Measurements from ENCODE around the gene CD247.
A peak's percentile ranks its signal among the peaks of the same experiment; 100 is the strongest.

Gene CD247

GRCh38 chr1:167413328-167413727 is 105.0 kb downstream of the CD247 start:
- DNase-seq (ENCODE audit: low spot score): no peak

DNA sequence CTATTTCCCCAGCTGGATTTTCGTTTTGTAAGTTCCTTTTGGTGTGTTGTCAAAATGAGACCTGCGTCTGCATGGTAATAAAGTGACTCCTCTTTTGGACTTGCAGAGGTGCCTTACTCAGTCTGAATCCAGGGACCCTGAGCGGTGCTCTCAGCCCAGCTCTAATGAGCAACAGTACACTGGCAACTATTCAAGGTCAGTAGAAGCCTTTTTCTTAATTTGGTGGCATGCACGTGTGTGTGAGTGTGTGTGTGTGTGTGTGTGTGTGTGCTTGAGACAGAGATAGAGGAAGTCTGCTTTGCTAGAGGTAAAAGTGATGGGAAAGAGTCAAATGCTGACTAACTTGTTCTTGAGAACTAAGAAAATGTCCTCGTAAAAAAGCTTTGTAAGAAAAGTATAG is 105.4 kb downstream of the CD247 start:
- DNase-seq (ENCODE audit: low spot score): no peak

GRCh38 chr1:167412072-167412471 is 106.3 kb downstream of the CD247 start:
- DNase-seq (ENCODE audit: low spot score): no peak

DNA sequence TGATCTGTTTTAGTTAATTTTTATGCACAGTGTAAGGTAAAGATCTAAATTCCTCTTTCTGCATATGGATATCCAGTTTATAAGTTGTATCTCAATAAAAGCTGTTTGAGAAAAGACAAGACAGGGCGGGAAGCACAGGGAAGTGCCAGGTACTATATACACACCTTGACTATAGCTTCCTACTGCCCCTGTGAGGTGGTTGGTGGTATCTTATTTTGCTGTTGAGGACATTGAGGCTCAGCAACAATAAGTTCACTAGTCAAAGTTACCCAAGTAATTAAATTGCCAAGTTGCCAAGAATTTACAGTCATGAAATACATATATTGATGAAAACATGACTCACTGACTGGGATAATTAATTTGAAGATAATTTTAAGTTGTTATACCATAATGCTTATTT is 109.1 kb downstream of the CD247 start:
- DNase-seq (ENCODE audit: low spot score): no peak

- no peak for DNase-seq (ENCODE audit: low spot score)
Measured at GRCh38 chr1:167408355-167408754, 110.0 kb downstream of the CD247 start.

- no peak for DNase-seq (ENCODE audit: low spot score)
Measured at GRCh38 chr1:167404908-167405307, 113.4 kb downstream of the CD247 start.

GRCh38 chr1:167404161-167404888 is 114.0 kb downstream of the CD247 start:
- no peak for DNase-seq (ENCODE audit: low spot score)

DNA sequence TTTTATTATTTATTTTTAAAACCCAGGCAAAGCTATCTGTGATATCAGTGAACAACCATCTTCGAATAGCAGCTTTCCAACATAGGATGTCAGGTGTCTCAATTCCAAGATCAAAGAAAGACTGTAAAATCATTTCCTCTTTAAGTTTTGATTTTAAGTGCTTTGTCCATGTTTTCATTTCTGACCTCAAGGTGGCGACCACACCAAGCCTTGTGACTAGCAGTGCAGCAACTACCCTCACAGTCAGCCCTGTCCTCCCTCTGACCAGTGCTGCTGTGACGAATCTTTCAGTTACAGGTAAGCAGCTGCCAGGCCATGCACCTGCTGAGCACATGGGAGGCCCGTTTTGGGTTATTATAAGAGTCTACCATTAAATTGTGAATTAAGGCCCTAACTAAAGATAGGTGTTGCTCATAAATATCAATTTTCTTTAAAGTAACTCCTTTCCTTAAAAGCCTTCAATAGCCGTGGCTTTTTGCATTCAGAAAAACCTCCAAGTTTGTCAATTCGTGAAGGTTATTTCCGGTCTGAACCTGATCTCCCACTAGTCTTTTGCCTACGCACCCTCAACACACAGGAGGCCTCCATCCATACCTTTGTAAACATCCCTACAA is 117.0 kb downstream of the CD247 start:
- DNase-seq (ENCODE audit: low spot score): peak; percentile 42

GRCh38 chr1:167400359-167400953 is 117.9 kb downstream of the CD247 start:
- DNase-seq (ENCODE audit: low spot score): no peak

DNA sequence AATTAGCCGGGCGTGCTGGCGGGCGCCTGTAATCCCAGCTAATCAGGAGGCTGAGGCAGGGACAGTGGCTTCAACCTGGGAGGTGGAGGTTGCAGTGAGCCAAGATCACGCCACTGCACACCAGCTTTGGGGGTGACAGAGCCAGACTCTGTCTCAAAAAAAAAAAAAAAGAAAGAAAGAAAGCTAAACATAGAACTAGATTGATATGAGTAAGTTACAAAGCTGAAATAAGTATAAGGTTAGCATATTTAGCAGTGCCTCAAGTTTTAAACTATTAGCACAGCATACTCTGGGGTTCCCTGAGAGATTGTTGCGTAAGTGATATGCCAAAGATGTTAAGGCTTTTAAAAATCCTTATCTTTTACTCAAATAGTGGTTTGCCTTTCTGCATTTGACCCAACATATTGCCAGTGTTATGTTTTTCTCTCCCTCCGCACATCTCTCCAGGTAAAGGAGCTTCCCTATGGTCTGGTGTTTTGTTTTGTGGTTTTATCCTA is 126.1 kb downstream of the CD247 start:
- DNase-seq (ENCODE audit: low spot score): no peak

DNA sequence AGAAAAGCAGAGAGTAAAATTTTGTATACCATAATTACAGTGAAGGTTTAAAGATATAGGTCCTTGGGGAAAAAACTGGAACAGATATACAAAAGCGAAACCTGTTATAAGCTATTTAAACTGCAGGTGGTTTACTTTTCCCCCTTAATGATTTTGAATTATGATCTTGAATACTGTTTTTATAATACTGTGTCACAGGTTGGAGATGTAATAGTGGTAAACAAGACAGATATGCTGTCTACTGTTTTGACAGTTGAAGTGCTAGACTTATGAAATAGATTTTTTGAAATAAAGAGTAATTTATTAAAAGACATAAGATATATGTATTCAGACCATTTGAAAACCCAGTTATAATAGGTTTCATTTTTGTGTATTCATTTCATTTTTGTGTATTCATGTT is 129.4 kb downstream of the CD247 start:
- DNase-seq (ENCODE audit: low spot score): no peak

DNA sequence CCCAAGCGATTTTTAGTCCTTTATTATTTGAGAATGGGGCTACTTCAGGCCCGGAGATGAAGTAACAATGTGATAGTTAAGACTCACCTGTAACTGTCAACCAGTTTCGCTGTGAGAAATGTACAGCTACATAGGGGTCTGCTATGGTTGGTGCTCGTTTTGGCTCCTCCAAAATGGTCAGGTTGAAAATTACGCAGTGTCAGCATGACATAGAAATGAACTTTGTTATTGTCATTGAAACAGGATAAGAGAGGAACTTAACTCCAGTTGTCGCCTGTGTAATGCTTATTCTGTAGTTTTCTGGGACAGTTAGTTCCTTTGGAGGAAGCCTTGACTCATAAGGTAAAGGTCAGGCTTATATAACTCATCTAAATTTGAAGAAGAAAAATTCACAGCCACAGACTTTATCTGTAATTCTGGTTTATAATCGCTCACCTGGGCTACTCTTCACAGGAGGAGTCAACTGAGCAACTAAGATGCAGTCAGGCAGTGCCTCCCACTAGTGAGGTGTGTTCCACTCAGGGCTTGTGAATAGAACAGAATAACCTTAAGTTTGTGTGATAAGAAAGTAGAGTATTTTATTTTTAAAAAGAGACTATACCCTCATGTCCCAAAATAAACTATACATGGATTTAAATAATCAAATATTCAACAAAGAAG is 130.9 kb downstream of the CD247 start:
- DNase-seq (ENCODE audit: low spot score): no peak

All from HuH-7 (cell line).